HG03565 (cell line): ENCODE results near the gene EIF2D.

Source experiments
- ATAC-seq: cut with Tn5 transposase; IDR thresholded peaks from one replicate; pipeline ENCODE4 v1.9.1; 2021; ENCODE audit warnings: mild to moderate bottlenecking, moderate library complexity; ENCODE audit not compliant: unreplicated experiment

EIF2D gene

DNA sequence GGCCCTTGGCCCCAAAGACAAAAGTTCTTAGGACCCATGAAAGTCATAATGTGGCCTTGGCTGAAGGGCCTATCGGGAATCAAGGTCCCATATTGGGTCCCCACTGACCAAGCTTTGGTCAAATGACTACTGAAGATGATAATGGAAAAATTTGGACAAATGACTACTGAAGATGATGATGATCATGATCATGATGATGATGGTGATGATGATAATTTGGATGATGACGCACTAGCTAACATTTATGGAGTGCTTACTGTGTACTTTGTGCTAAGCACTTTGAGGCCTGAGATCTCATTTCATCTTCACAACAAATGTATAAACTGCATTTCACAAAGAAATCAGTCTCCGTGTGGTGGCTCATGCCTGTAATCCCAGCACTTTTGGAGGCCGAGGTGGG is 39.4 kb downstream of the EIF2D start:
- no peak for ATAC-seq

DNA sequence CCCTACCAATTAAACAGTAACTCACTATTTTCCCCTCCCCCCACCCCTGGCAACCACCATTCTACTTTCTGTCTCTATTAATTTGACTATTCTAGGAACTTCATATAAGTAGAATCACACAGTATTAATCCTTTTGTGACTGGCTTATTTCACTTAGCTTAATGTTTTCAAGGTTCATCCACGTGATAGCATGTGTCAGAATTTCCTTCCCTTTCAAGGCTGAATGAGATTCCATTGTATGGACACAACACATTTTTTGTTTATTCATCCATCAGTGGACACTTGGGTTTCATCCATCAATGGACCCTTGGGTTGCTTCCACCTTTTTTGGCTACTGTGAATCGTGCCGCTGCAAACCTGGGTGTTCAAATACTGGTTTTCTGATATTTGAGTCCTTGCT is 41.7 kb downstream of the EIF2D start:
- ATAC-seq: no peak

DNA sequence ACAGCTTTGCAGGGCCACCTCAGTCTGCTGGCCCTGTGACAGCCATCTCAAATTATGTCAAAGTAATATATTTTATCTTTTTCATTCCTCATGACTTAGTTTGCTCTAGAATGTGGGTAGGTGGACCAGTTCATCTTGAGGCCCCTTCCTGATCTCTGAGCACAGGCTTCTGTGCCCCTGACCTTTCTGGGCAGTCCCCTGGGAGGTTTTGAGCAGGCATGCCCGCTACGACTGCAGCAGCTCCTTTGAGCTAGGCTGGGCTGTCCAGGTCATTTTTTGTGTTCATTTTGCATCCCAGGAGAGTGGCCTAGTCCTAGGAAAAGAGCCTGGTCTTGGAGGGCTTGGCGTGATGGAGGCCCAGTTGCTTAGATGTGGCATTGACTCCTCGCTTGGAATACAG is 42.7 kb downstream of the EIF2D start:
- ATAC-seq: no peak

DNA sequence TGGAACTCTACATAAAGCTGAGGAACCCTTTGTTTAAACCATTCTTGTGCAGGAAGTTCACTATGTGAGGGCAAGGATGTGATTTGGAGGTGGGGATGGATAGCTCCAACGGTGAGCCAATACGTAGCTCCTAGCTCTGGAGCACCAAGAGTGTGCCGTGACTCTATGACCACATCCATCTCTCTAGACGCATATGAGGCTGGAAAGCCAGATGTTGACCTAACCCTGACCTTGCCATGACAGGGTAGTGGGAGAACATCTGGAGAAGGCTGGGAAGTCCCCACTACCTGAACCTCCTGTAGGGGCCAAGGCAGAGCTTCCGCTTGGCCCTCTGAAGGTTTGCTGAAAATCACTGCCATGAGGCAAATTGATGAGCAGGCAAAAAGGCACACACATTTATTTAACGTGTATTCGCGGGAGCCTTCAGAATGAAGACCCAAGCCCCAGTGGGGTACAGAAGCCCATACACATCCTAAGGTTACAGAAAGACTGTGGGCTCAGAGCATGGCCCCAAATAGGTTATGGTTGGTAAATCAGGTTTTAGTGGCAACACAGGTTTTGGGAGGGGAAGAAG is 43.4 kb downstream of the EIF2D start:
- no peak for ATAC-seq

DNA sequence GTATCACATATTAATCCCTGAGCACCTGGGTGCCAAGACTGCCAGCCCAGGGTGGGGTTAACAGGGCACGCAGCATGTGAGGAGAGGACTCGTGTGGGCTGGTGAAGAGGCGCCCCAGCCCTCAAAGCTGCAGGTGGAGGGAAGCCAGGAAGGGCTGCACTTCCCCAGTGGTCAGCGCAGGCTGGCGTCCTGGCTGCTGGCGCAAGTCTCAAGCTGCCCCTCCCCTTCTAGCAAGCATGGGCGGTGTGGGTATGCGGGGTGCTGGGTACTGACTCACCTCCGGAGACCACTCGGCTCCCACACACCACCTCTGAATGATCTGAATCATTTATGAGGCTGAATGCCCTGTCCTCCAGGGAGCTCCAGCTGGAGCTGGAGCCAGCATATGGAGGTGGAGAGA is 44.0 kb downstream of the EIF2D start:
- no peak for ATAC-seq

DNA sequence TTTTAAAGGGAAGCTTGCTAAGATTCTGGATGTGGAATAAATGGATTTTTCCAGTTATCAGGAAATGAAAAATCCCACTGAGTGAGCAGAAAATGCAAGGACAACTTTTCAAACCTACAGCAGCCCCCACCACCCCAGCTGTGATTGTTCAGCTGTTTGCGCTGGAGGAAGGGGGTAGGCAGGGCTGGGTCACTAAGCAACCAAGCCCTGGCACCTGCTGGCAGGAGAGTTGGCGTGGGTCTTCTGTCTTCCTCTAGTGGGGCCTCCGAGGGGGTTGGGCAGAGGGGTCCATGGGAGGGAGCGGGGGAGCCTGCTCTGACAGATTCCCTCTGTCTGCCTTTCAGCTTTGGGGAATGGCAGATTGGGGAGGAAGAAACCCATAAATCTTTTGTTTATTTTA is 45.3 kb downstream of the EIF2D start:
- ATAC-seq: no peak

DNA sequence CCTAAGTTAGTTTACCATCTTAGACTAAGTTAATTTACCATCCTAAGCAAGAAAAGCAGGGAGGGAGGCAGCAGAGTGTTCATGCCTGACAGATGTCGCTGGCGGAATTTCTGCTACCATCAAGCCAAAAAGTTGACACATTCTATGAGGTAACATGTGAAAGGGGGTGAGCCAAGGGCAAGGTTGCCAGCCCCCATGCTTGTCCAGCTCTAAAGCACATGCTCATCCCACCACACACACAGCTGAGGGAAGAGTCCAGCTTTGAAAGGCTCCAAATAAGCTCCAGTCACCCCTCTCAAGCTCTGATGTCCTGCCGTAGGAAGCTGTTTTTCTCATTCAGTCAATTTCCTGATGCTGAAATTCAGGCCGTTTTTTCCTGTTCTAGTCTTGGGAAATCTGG is 46.3 kb downstream of the EIF2D start:
- no peak for ATAC-seq

DNA sequence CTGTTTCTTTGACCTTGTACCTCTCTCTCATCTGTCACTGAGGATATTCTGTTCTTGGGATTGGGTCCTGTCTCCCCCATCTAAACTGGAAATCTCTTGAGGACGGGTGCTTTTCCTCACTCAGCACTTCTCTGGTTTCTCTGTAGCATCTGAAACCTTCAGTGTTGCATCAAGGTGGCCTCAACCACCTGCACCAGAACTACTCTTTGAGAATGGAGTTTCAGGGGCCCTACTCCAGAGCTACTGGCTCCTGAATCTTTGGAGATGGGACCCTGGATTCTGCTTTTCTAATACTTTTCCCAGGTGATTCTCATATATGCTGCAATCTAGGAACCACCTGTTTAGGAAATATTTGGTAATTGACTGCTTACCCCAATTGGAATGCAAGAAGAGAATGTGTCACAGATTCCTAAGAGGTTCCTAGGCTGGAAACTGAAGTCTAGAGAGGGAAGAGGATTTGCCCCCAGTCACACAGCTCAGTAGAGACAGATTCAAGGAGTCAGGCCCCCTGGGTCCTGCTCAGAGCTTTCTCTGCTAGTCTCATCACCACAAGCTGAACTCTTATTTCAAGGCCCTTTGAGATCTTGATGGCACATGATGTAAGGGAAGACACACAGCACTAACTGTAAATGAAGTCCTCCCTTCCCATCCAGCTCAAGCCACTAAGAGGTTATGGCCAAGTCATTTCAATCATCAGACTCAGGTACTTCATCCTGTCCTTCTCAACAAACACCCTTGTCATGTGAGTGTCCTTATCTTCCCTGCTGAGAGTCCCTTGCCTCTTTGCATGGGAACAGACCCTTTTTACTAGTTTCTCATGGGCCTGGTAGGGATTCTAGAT is 48.7 kb downstream of the EIF2D start:
- ATAC-seq: peak; percentile 11

DNA sequence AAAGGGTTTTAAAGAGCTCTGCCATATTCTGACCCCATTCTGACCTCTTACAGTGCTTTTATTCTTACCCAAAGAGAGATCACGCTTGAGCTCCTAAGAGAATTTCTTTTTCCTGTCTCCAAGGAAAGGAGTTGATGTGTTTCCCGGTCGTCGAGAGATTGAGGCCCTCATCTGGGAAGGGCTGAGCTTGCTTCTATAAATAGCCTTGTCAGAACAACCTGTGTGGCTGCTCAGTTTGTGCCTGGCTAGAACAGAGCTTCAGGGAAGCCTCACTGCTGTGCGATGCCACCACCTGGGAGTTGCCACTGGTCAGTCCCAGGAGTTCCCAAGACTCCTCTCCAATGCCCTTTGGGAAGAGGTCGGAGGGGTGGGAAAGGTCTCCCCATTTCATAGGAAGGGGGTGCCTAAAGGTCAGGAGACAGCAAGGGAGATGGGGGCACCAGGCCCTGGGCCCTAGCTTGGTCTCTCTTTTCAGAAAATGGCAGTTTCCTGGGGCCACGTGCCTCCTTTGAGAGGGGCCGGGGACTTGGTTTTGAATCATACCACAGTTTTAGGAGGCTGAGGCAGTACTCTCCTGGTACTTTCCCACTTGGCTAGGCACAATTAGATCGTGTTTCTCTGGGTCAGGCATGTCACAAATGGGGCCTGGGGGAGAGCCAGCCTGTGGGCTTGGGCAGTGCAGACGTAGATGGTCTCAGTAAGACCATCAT is 52.1 kb downstream of the EIF2D start:
- no peak for ATAC-seq

DNA sequence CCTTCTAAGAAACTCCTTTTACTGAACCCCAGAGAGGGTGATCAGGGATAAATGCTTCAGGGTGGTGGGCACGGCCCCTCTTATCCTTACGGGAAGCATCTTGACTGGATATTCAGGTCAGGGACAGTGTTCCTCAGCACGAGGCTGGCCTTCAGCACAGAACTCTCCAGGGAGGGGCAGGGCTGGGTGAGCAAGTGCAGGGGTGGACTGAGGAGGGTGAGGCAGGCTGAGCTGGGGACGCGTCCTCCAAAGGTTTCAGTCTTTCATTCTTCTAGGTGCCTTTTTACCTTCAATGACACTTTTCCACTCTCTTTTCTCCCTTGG is 52.6 kb downstream of the EIF2D start:
- ATAC-seq: no peak

DNA sequence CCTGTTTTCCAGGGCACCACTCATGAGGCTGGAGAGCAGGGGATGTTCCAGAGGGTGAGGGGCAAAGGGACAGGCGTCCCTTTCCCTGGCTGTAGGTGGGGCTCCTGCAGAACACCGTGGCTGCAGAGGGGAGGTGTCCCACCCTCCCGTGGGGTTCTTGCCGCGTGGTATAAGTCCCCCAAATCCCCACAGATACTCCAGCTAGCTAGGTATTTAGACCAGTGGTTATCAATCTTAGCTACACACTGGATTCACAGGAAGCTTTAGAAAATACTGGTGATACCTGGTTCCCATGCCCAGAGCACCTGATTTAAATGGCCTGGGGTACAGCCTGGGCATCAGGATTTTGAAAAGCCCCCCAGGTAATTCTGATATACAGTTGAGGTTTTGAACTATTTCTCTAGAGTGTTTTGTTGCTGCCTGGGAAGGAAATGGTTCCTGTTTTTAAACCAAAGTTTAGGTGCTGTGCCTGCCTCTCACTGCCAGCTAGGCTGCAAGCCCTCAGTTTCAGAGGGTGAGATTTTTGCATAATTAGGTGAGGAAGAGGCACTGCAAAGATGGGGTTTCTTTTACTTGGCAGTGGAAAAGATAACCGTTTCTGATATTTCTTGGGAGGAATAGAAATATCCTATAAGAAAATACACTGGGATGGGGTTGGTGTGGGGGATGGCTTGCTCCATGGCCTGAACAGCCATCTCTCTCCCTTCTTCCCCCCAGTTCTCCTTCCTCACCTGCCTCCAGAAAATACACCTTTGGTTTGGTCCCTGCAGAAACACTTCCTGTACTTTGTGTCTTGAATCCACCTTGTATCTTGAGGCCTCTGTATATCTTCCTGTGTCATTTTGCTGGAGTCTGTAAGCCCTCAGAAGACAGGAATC is 53.2 kb downstream of the EIF2D start:
- ATAC-seq: no peak

DNA sequence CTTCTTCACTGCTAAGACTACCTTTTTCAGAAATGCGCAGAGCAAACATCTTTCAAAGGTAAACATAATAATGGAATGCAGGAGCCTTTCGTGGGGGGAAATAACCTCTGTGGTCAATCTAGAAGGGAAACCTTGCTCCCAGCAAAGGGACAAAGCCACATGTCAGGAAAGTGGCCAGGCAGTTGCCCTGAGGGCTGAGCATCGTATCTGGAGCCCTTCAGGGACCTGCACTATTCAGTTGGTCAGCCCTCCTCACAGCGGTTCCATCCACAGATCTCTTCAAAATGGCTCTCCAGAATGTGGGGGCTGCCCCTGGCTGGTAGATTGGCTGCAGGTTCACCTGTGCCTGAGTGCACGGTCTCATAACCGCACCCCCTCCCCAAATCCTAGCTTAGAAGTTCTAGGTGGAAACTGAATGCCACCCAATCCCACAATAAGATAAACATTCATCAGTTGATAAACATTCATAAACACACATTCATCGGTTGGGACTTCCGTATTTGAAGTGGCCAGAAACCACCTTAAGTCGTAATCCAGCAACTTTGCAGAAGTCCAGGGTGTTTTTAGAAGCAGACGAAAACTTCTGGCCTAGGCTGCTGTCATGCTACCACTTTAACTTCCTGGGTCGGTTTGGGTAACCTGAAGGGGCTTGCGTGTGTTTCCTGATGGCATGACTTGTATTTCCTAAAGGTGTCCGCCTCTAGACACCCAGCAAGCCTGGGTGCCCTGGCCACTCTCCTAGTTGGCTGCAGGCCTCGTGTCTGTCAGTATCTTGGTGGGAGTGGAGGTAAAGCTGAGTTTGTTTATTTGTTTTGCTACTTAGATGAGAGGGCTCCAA is 54.4 kb downstream of the EIF2D start:
- no peak for ATAC-seq

DNA sequence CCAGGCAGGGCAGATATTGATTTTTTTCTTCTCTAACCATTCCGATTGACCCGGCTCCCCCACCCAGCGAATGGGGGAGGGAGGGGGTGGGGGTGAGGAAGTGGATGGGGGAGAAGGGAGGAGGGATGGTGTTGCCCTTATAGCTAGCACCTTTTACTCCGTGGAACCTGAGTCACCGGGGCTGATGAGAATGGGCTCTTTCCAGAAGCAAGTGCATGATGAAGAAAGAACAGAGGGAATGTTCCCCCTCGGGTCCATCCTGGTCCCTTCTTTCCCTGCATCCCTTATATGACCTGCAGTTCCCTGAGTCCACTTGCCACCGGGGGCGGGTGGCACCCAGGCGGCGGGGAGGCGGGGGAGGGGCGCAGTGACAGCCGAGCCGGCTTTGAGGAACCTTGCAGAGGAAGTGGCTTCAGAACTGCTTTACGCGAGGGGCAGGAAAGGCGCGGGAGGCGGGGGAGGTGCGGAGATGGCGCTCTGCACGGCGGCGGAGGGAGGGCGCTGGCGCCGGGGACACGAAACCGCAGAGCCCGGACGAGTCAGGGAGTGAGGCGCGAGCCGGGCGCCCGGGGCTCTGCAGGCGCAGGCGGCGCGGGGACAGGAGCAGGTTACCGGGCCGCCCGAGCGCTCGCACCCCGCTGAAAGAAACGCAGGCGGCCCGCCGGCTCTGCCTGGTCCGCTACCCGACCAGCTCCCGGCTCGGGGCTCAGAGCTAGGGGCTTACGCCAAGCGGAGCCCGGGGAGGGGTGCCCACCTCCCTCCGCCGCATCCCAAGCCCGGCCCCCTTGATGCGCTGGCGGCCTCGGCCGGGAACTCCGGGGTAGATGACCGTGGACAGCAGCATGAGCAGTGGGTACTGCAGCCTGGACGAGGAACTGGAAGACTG is 55.3 kb downstream of the EIF2D start:
- no peak for ATAC-seq

DNA sequence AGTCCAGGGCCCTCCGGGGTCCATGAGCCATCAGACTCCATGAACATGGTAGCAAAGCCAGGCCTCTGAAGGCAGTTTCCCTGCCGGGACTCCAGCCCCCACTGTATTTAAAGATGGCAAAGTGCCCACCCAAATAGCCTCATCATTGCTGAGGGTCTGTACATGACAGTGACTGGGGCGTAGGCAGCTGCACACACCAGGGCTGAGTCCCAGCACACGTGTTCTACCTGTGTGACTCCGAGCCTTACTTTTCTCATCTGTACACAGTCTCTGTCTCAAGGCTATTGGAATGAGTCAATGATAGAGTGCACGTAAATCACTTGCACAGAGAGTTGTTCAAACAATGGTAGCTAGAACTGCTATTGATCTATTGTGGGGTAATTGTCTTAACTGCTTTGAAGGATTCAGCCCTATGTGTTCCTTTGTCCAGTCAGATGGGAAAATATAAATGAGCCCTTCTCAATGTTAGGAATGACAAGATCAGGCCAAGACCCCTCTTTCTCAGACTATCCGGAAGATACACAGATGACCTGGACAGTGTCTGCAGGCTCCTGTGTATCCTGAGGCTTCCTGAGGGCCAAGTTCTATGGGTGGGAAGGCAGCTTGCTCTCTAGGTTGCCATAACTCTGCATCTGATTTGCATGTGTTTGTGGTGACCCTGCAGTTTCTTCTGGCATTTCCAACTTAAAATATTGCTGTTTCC is 56.1 kb downstream of the EIF2D start:
- ATAC-seq: peak; percentile 29

DNA sequence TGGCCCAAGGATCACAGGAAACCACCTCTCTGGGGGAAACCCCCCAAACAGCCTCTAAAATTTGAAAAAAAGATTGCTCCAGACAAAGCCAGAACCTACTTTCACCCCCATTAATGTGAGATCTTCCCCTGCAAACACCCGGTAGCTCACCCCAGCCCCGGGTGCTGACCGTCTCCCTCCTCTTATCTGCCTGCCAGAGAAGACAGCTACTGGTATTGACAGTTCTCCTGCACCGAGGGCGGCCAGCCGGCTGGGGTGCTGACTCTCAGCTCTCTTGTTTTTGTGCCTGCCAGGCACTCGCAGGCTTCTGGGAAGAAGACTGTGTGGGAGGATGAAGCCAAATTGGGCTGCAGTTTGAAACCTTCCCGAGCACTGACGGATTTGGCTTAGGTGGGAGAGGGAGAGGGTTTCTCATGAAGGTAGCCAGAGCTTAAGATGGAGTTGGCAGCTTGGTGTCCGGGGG is 56.8 kb downstream of the EIF2D start:
- ATAC-seq: no peak

DNA sequence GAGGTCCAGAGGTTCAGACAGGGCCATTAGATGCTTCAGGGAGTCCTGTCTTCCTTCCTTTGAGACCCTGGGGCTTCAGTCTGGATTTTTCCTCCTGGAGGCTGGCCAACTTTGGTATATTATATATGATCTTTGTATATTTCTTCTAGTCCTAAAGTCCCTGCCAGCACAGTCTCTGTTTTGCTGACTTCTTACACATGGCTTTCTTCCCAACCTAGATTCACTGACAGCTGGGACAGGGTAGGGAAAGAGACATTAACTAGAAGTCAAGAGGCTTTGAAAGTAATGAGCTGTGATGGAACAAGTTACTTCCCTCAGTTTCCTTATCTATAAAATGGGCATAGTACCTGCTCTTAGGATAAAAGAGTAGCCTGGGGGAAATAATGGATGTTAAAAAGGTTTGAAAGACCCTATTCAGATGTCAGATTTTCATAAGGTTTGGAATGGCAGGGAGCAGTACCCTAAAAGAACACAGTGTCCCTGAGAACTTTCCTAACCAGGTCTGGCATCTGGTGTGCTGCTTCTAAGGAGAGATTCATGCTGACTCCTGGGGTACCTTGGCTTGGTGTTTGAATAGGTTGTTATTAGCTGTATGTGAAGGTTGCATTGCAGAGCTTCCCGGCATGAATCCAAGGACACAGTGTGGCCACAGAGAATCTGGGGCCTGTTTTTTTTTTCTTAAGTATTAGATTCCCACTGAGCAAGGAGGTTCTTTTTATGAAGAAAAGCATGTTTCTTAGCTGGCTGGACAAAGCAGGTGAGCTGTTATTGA is 57.4 kb downstream of the EIF2D start:
- ATAC-seq: no peak

DNA sequence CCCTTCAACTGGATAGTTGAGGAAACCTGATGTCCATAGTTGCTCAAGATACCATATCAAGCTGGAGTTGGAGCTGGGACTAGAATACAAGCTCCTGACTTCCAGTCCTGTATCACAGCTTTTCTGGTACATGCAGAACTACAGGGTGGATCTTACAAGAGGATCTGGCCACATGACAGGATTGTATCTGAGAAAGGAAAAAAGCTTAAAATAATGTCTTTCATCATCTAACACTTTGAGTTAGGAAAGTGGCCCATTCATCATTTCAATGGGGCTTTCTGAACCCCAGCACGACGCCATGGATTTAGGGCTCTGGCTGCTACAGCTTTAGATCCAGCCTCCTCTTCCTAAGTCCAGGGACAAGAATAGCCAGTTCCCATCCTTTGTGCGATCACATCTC is 58.1 kb downstream of the EIF2D start:
- ATAC-seq: no peak

DNA sequence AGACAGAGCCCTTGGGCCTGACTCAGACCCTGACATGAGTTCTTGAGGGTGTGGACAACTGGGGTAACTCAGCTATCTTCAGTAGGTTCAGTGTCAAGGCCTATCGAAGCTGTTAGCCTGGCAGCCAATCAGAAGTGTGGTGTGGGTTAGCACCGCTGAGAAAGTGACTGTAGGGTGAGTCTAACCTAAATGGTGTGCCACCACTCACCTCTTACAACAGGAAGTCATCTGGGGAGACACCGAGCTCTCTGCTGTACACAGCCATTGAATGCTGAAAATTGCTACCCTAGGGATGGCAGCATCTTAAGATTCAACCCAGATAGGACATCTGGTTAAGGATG is 60.3 kb downstream of the EIF2D start:
- no peak for ATAC-seq
